HG02610 (cell line): ENCODE measurements around the gene RNF220.

Source experiments
- ATAC-seq: cut with Tn5 transposase; IDR thresholded peaks from one replicate; pipeline ENCODE4 v1.9.1; 2021; ENCODE audit warnings: mild to moderate bottlenecking, moderate library complexity; ENCODE audit not compliant: unreplicated experiment

The RNF220 gene

DNA sequence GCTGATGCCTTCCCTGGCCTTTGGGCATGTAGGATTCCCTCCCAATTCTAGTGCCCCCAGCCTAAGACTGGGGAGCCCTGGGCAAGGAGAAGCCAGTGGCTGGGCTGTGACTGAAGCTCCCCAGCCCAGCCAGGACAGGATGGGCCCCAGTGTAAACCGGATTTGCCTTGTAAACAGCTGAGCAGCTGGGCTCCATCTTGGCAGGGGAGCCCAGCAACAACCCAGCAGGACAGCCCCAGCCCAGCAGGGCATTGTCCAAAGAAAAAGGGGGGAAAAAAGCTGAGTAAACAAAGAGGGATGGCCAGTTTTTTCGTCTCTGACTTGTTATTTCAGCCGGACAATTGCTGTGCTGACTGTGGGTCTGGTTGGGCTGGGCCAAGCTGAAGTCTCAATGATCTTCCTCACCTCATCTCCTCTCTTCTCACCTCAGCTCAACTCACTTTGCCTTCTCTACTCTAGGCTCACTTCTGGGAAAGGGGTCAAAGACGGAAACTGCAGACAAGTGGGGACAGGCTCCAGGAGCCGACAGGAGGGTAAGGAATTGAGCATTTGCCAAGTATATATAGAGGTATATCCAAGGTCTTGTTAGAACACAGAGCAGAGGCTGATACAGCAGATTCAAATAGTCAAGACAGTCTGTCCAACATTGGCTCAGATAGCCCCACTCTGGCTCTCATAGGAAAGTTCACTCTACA, 171.5 kb downstream of the RNF220 start:
- no peak for ATAC-seq

DNA sequence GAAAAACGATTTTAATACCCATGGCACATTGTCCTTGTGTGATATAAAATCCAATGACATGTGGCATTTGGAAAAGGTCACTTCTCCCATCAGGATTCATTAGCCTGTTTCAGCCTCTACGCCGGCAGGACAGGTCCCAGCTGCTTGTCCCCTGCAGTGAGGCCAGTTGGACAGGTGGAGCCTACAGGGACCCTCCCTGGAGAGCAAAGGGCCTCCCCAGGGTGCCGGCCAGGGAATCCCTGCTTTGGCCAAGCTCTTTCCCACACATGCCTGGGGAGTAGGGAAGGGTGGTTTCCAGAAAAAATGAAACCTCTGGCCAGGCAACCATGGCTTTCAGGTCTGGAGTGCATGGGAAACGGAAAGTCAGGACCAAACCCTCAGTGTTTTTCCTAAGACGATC, 176.2 kb downstream of the RNF220 start:
- ATAC-seq: no peak

DNA sequence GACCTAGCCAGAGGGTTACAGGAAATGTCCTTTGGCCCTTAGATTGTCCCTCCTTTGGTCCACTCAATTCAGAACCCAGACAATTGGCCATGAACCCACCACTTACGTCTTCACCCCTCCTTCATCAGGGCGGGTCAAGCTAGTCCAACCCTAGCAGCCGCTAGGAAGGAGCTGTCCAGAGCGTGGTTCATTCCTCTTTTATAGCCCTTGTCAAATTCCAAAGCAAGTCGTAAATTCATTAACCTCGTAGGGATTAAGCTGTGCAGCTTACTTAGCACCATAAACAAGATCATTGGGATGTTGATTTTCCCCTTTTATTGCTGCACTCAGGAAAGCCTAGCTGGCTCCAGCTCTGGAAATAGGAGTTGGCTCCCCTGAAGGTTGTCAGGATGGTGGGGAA, 179.1 kb downstream of the RNF220 start:
- ATAC-seq: no peak

DNA sequence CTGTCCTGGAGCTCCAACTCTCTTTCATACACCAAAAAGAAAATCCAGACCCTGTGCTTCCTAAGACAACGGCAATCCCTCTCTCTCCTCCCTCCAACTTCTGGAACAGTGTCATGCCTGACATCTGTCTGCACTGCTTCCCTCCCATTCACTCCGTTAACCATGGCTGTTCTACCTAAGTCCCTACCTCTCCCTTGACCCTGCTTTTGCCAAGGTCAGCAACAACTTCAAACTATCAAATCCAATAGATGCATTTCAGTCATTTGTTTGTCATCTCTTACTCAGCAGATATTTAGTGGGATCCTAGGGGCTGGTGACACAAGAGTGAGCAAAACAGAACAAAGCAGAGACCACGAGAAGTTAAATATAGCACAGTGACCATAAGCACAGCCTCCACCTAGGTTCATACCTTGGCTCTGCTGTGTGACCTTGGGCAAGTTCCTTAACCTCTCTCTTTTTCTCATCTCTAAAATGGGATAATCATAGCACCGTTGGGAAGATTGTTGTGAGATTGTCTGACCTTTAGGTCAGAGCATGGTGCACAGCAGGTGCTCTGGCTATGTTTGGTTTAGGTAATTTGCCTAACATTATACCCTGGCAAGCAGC, 180.4 kb downstream of the RNF220 start:
- no peak for ATAC-seq

DNA sequence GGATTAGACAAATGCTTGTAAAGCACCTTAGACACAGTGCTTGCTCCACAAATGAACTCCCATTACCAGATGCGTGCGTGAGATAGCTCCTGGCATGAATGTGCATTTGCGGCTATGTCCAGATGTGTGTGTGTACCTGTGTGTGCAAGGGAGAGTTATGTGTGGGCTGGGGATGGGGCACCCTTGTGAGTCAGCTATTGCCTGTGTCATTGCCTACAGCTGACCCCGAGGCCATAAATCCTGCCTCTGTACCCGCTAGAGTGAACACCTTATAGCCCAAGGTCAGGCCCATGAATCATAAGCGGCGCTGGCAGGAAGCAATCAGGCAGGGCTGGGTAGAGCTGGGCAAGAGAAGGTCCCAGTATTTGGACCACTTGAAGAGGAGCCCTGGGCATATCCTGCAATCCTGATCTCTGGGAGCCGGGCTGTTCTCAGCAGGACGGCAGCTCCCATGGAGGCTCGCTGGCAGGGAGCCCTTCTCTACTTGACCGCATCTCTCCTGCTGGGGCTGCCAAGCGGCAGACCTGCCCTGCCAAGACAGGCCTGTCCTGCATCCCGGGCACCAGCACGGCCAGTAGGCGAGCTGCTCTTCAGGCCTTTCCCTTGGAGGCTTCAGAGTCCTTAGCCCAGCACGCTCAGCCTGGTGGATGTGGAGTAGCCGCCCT, 182.9 kb downstream of the RNF220 start:
- ATAC-seq: no peak

DNA sequence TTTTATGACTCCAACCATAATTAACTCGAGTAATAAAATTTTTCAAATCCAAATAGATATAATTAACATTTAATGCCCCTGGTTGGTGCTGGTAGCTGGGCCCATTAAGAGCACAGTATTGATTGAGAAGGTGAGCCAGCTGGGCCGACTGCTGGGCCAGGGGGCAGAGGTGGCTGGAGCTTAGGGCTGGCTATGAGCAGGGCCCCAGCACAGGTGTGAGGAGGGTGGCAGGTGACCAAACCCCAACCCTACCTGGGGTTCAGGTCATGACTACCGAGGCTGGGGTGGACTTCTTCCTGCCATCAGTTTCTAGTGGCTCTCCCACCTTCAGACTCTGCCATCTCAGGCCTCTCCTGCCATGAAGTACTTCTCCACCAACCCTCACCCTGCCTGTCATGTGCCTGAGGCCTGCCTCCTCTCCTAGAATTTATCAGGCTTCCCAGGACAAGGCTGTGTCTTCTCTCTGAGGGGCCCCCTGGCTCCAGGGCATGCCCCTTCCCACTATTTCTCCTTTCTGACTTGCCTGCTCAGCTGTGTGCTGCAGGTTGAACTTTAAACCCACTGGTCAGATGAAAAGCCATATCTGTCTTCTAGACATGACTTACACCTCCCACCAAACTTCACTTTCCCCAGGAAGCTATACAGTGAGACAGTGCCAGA, 183.6 kb downstream of the RNF220 start:
- no peak for ATAC-seq

DNA sequence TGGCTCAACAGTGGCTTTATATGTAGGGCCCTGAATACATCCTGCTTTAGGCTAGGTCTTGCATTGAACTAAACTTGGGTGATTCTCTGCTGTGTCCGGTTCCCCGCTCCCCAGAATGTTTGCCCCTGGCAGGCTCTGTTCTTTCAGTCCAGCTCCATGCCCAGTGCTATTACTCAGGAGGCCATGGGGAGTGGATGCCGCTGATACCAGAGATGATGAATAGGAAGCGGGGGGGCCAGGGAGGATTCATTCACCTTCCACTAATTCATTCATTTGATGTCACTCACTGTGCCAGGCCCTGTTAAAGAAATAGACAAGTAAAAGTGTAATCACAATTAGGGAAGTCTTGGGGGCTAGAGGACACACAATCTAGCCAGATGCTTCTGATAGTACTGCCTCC, 185.4 kb downstream of the RNF220 start:
- no peak for ATAC-seq

DNA sequence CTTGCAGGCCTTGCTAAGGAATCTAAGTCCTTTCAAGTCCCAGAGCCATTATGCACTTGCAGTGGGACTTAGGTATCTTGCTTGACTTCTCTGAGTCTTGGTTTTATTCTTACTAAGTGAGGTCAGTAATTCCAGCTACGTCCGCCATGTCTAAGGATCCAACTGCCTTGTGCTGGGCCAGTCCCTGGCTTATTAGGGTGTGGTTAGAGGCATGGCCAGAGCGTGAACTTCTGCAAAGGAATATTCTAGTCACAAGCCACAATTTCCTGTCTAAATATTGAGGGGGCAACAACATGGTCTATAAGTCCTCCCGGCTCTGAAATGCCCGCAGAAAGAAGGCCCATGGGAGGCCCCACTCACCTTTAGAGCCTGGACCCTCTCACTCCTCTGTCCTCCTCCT, 186.3 kb downstream of the RNF220 start:
- no peak for ATAC-seq

DNA sequence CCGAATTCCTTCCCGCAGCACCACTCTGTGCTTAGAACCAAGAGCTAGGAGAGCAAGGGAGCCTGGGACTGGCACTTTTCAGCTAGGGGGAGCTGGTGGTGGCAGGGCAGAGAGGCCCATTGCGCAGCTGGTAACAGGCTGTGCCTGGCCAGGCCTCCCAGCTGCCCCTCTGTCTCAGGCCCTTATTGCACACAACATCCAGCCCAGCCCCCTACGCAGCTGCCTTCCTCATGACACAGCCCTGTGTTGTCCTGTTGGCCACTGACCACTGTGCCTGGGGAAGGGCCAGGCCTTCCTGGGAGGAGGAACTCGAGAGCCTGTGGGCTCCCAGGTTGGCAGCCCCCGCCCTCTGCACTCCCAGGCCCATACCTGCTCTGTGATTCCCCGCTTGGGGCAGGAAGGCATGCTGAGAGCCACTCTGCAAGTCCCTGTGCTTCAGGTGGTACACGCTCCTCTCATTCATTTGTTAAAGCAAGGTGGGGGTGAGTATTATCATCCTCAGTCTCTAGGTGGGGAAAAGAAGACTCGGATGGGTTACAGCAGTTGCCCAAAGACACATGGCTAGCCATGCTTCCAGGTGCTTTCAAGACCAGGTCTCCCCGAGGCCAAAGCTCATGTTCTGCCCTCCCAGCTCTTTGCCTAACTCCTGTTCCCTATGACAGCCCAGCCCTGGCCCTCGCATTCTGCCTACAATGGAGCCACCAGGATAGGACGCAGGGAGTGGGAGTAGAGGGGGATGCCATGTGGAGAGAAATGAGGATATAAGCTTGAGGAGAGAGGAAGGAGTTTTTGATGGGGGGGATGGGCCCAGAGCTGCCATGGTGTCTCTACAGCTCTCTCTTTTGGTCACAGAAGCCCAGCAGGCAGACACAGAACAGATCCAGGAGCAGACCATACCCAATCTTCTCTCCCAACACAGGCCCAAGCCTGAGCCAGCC, 187.4 kb downstream of the RNF220 start:
- ATAC-seq: no peak

DNA sequence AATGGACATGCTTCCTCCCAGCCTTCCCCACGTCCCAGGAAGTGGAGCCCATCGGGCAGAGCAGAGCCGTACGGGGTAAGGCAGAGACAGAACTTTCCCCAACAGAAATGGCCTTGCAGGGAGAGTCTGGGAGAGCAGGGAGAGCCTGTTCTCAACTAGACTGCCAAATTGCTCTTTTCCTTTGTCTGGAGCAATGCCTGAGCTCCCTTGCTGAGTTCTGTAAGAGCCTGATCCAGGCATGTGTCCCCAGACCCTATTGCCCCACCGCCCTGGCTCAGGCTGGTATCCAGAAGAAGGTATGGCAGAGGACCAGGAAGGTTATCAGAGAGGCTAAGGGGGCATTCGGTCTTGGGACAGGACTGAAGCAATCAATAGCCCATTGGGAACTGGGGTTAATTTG, 189.3 kb downstream of the RNF220 start:
- ATAC-seq: no peak

DNA sequence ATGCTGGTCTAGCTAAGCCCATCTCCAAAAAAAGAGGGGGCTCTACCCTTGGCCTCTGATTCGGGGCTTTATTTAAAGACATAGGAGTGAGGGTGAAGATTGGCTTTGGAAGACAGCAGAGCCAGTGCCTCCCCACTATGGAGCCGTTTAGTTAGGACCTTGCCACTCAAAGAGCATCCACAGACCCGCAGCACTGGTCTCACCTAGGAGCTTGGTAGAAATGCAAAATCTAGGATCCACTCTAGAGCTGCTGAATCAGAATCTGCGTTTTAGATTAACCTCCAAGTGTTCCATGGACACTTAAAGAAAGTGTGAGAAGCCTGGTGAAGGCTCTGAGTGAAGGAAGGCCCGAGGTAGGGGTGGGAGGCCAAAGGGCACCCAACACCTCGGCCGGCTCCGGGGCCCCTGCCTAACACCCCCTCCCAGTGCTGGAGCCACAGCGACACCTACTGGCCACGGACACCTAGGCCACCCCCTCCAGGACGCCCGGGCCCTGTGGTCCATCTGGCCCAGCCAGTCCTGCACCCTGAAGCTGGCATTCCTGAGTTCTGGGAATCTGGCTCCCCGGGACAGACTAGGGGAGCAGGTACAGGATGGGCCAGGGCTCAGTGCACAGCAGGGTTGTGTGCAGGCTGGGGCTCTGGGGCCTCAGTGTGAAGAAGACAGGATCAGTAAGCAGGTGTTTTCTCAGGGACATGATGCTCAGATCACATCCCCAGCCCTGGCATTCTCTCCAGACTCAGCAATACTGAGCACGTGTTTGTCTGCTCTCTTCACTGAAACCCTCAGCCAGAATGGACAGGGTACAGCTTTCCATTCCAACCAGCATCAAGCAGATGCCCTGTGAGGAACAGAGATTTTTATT, 190.0 kb downstream of the RNF220 start:
- ATAC-seq: peak; percentile 58

DNA sequence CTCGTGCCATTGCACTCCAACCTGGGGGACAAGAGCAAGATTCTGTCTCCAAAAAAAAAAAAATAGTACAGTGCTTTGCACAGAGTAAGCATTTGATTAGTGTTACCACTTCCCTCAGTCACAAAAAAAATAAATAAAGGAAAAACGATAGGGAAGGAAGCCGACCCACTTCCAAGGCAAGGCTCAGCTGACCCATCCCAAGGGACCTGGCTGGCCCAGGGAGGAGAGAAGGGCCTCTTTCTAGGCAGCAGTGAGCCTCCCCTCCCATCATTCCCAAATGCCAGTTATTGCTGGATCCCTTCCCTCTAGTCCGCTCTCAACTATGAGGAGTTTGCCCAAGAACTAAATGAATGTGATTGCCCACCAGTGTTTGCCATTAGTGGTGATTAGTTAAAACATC, 191.5 kb downstream of the RNF220 start:
- no peak for ATAC-seq

DNA sequence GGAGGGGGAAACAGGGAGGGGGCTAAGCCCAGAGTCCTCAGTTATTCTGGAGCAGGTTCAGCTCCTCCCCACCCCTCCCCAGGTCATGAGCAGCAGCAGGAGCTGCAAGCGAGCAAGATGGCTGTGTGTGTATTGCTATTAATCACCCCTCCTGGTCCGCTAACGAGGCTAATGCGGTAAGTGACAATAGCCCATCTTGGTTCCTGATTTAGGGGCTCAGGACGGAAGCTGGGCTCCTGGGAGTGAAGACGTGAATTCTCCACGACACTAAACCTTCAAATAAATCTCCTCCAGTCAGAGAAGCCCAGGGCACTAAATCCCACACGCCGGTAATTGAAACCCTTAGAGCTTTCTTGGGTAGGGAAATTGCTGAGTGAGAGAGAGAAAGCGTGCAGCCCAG, 193.1 kb downstream of the RNF220 start:
- no peak for ATAC-seq

DNA sequence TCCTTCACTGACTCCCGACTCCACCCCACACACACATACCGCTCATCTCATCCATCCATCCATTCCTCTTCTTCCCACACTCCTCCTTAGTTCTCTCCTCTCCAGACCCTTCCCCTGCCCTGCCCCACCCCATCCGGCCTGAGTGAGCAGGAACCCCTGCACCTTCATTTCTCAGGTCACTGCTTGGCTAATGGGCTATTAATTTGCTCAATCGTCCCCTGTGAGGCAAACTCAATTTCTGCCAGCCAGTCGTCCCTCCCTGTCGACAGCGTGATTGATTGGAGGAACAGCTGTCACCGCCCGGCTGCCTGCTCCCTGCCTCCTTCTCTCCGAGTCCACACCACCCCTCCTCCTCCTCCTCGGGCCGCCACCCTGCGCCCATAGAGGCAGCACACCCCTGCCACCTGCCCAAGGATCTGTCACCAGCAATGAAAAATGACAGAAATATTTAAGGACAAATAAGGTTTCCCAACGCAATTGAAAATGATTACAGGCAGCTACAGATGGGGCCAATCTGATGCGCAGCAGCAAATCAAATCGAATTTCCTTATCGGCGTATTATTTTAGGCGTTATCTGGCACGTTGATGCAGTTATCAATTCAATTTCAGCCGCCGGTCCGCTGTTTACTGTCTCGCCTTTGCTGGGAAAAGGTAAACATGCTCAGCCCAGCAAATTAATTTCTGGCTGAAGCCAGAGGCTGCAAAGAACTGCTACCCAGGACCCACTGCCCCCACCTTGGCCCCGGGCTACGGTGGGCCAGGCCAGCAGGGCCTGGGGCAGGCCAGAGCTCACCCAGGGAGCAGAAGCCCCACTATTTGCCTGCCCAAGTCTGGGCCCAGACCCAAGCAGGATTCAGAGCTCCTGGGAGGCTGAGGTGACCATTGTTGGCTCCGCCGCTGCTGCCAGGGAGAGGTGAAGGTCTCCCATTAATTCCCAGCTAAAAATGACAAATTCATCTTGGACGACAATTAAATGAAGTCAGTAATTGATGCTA, 197.9 kb downstream of the RNF220 start:
- no peak for ATAC-seq

DNA sequence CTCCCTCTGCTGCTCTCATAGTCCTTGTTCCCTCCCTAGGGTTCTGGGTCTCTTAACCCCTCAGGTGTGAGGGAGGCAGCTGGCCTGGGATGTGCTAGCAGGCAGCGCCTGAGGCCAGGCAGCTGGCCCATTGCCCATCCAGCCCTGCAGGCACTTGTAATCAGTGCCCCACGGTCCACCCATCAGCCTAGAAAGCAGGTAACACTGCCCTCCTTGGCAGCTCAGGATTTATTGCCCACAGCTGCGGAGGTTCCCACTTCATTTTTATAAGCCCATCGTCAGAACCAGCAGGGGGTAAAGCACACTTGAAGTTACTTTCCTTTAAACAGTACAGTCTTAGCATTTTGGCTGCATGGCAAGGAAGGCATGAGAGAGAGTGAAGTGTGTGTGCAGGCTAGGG, 198.7 kb downstream of the RNF220 start:
- ATAC-seq: no peak

DNA sequence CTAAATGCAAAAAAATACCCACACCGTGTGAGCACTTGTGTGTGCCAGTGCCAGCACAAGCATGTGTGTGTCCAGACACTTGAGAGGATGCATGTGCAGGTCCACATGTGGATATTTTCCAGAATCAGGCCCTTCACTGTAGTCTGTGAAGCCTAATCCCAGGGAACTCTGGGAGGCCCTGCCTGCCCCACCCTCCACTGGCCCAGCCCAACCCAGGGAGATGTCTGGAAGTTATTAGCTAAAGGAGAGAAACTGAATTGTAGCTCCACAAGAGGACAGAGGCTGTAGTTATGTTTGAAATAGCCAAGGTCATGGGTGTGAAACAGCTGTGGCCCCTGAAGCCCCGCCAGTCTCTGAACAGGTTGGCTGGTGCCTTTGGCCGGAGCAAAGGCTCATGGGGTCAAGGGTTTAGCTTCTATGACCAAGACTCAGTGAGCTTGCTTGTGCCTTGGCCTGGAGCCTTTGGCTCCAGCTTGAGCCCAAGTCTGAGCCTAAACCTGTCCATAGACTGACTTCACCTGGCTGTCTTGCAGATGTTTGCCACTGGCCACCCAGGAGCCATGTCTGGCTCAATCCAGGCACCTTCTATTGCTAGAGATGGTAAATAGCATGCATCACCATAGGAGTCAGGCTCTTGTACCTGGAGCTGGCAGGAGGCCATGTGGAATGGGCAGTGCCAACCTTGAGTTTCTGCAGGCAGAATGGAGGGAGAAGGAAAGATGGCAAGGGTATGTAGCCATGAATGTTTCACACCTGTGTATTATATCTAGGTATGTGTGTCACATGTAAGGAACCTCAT, 199.3 kb downstream of the RNF220 start:
- no peak for ATAC-seq

DNA sequence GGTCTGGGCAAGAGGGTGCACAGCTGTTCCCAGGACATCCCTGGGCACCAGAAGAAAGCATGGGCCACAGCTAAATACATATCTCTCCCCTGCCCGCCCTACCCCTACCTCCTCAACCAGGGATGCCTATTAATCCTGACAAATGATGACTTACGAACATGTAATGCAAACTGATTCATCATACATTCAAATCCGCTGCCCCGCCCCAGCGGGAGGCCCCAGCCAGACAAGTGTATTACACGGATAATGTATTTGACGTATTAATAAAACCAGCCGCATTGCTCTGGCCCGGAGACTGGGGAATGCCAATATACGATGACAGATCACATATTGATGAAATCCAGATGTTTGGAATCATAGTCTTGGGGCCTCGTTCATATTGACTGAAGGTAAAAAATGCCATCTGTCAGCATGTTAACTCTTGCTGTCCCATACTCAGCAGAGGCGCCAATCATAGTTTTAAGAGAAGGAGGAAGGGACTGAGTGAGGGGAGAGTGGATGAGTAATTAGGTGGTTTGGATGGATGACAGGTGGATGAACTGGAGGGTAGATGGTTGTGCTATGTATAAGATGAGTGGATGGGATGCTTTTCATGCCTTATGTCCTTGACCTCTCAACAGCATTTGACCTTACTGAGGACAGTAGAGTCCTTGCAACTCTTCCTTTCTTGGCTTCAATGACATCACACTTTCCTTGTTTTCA, 201.0 kb downstream of the RNF220 start:
- ATAC-seq: no peak
